Activated CD4-positive, CD25-positive, alpha-beta regulatory T cell treated with anti-CD3 and anti-CD28 coated beads, Interleukin-2, amount 50 U/mL, for 24 hours (primary cell): Measurements from ENCODE around the gene PIP5K1B.

Experiments
- ATAC-seq, 2 donors: fragments of 150-1000 bp; cut with Tn5 transposase; one replicate each; pipeline ENCODE4 v1.10.0; 2021; ENCODE audit warnings: mild to moderate bottlenecking in 1 of 2, moderate library complexity in 1 of 2

The PIP5K1B gene

DNA sequence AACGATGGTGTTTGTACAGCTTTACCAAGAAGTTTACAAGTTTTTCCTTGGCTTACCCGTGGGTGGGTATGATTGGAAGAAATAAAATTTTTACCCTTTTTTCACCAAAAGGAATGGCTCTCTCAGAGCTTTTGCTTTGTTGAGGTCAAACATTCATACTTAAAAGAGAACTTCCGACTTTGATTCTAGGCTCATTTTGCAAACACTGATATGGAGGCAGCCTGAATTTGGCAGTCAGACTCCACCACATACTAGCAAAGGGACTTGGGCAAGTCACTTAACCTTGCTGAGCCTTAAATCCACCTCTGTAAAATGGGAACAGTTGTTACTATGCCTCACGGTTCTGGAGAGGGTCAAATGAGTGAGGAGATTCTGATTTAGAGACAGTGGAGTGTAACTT lies 155.4 kb downstream of the PIP5K1B start:
- no peak for ATAC-seq

DNA sequence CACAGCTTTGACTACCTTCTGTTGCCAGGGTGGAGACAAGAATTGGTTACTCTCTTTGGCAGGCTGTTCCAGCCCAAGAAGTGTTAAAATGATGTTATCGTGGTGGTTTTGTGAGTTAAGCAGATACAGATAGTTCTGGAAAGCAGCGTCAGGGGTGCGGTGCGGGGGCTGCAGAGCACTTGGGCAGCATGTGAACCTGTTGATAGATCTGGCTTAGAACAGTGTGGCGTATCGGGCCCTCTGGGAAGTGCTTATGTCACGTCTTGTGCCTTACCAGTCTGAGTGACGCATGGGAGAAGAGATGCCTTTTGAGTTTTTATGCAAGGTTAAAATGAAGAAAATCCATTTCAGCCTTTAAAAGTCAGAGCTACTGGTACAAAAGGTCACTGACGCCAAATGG lies 156.4 kb downstream of the PIP5K1B start:
- no peak for ATAC-seq

DNA sequence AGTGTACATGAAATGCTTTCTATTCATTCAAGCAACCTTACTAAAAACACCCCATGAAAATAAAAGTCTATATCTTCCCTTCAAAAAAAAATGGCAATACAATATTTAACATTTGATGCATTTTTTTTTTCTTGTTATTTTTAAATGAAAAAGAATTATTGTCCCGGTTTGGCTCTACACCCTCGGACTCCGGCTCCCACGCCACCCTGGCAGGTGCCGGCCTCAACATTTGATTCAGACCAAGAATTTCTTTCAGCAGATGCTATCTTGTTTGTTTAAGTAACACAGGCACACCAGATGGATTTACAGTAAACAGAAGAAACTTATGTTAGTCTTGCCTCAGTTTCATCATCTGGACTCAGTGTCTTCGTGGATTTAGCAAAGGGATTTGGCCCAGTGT lies 162.0 kb downstream of the PIP5K1B start:
- no peak for ATAC-seq

- no peak for ATAC-seq
These were observed 164.0 kb downstream of the PIP5K1B start for GRCh38 chr9:68869022-68869421.

- ATAC-seq, result no peak
These were observed 165.0 kb downstream of the PIP5K1B start for GRCh38 chr9:68870086-68870485.

- no peak for ATAC-seq
These were observed 166.2 kb downstream of the PIP5K1B start for GRCh38 chr9:68871236-68871635.

DNA sequence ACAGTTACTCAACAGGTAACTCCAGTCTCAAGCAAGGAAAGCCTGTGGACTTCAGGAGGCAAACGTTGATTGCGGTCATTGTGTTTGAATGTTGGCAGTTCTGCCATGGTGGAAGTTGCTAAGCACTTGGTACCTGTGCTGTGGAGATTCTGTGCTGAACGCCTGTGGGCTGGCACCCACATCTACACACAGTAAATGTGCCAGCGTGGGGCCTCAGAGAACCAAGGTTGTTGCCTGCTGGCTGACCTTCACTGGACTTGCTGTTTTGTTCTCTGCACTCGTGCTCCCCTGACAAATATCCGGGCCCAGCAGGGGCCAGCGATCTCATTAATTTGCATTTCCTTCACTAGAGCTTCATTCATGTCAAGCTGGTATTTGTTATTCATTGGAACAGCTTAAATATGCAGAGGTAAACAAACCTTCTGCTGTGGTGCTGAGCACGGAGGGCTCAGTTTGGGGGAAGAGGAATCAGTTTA lies 167.0 kb downstream of the PIP5K1B start:
- ATAC-seq, result no peak

DNA sequence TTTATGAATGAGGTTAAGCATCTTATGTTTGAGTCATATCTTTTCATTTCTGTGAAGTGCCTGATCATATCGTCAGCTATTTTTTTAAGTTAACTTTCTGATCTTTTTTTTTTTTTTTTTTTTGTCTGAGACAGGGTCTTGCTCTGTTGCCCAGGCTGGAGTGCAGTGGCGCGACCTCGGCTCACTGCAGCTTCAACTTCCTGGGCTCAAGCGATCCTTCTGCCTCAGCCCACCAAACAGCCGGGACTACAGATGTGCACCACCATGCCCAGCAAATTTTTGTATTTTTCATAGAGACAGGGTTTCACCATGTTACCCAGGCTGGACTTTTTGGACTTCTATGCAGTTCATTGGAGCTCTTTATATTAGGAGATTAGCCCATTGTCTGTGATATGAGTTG lies 168.1 kb downstream of the PIP5K1B start:
- ATAC-seq, result no peak

GRCh38 chr9:68876273-68876672 lies 171.2 kb downstream of the PIP5K1B start:
- ATAC-seq, result no peak

- no peak for ATAC-seq
These were observed 171.6 kb downstream of the PIP5K1B start for GRCh38 chr9:68876681-68877080.

- no peak for ATAC-seq
These were observed 172.2 kb downstream of the PIP5K1B start for GRCh38 chr9:68877219-68877618.

DNA sequence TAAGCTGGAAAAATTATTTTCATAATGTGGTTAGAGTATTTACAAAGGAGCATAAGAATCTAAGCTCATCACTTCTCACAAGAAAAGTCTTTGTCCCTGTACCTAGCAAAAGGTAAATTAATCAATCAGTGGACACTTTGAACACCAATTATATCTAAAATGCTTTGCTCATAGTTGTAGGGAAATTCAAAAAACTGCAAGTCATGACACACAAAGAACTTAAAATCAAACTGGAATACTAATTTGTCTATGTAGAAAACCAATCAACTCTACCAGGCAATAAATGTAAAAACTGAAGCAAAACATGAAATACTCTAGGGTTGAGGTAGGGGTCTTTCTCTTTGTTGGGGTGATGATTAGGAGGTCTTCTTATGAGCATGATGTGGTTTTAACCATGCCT lies 173.4 kb downstream of the PIP5K1B start:
- no peak for ATAC-seq

DNA sequence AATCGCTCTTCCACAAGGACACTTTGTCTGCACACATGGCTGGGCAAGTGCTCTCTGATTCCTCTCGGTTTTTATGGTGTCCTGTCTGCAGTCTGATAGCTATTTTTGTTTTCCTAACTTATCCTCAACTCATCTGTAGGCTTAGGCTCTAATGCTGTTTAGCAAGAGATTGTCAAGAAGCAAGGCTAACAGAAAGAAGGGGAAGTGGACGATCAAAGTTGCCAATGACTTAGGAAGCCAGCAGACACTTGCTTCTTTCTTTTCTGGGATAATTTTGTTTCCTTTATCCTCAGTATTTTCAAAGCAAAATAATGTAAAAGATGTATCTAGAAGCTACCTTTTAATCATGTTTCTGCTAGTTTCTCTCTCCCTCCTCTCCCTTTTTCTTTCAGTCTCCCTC lies 178.2 kb downstream of the PIP5K1B start:
- ATAC-seq, result no peak

- no peak for ATAC-seq
These were observed 182.2 kb downstream of the PIP5K1B start for GRCh38 chr9:68887232-68887631.

- no peak for ATAC-seq
These were observed 189.5 kb downstream of the PIP5K1B start for GRCh38 chr9:68894502-68894901.

DNA sequence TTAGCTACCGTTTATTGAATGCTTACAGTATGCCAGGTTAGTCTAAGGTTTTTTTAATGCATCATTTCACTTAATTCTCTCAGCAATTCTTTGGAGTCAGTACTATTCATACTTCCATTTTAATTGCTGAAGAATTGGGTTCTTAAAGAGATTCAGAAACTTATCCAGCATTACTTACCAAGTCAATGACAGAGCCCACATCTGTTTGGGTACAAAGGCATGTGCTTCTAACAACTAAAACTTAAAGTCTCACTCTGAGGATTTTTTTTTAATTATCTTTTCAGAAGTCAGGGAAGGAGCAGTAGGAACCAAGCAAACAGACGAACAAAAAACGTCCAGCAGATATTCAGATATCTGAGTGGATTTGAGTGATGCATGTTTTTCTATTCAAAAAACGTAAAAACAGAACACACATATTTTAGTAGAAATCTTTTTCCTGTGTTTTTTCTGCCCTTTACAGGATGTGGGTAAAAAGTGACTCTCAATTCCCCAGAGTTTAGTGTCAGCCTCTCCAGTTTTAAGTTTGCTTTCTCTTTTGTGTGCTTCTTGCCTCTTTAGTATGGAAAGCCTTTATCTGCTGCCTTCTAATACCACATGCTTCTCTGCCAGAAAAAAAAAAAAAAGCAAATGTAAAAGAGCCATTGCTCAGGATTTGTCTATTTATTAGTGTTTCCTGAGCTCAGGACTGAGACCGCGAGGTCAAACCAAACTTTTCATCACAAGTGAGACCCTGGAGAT lies 190.9 kb downstream of the PIP5K1B start:
- peak; percentile 77 to 80 for ATAC-seq

- no peak for ATAC-seq
These were observed 191.4 kb downstream of the PIP5K1B start for GRCh38 chr9:68896486-68896885.

- ATAC-seq, result no peak
These were observed 192.6 kb downstream of the PIP5K1B start for GRCh38 chr9:68897577-68898145.

DNA sequence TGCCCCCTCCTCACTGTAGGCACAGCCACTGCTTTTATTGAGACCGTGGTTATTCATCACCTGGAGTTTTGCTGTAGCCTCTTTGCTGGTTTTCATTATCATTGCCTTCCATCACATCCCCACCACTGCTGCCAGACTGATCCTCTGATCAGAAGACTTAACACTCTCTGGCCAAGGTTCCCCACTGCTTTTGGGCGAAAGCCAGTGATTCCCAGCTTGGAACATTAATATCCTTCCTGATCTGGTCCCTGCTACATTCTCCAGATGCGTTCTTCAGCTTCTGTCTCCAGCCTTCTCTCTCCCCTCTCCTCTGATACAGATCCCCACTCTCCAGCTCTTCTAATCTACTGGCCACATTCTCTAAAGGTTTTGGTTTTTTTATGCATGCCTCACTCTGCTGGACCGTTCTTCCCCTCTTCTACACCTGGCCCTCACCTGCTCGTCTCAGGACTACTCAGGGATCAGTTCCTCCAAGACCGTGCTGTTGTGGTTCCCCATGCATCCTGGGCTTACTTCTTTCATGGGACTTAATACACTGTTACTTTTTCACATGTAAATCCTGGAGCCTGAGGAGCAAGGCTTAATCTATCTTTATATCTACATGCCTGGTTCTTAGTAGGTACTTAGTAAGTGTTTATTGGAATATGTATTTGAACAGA lies 193.9 kb downstream of the PIP5K1B start:
- no peak for ATAC-seq

DNA sequence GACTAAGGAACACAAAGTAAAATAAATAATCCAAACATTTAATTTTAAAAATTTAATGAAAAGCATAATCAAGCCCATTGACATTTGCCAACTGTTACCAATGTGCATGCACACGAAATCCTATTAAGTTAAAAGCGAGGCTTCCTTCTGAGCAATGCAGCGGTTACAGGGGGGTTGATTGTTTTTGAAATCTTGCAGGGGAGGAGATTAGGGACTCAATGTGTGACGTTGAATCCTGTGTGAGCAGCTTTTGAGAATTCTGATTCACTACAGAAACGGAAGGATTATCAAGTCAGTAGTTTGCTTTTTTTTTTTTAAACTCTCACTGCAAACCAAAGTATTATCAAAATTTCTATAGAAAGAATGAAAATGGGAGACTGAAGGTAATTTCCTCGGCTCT lies 199.4 kb downstream of the PIP5K1B start:
- peak; percentile 41 to 75 for ATAC-seq

GRCh38 chr9:68905129-68905528 lies 200.1 kb downstream of the PIP5K1B start:
- ATAC-seq, result no peak

DNA sequence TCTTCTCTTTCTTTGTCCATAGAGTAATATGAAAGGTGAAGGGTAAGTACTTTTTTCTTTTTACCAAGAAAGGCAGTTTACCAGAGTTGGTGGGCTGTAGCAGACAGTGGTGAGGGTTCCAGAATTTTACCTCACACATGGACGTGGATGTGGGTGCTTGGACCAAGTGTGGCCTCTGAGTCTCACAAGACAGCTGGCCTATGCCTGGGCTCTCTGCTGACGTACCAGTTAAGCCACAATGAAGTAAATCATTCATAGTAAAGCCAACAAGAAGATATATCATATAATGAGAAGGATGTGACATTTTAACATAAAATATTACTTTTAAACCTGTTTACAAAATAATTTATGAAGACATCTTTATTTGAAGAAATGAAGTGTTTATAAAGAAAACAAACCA lies 202.9 kb downstream of the PIP5K1B start:
- no peak for ATAC-seq

GRCh38 chr9:68912561-68912960 lies 207.5 kb downstream of the PIP5K1B start:
- no peak for ATAC-seq

- ATAC-seq, result no peak
These were observed 208.0 kb downstream of the PIP5K1B start for GRCh38 chr9:68913054-68913453.
